Activated CD8-positive, alpha-beta T cell treated with anti-CD3 and anti-CD28 coated beads, Interleukin-2, amount 10 ng/mL, durations not matched to agents 7 days and 5 days (primary cell): ENCODE data around the gene DSCAM. TPM values are rescaled to one million over a fixed set of nuclear protein-coding genes. Genes with fewer than 3 reads are reported as not detected.
"Not testable (repeated sequence)": the region's sequence is repeated elsewhere in the genome, so short reads cannot be mapped to it uniquely, and the experiment has no call there.

ENCODE experiments used
- ATAC-seq: fragments of 150-1000 bp; cut with Tn5 transposase; one replicate; pipeline ENCODE4 v1.10.0; 2021; ENCODE audit warnings: moderate library complexity
- CTCF ChIA-PET: fragments of 350-600 bp; sonication (Branson Sonifier 250); formaldehyde crosslinking; loops from one replicate; lab custom pipeline; 2021; ENCODE audit warnings: antibody characterized with exemption; lab: Charles Lee
- POLR2A ChIA-PET: fragments of 350-600 bp; sonication (Branson Sonifier 250); formaldehyde crosslinking; loops from one replicate; lab custom pipeline; 2021; ENCODE audit warnings: antibody characterized with exemption; lab: Charles Lee
- DNase-seq: peaks from one replicate; pipeline ENCODE4 v3.0.0-alpha.2; 2020
- H3K27ac Mint-ChIP-seq: one replicate; pipeline ENCODE4 v1.8.0; 2021; ENCODE audit warnings: mild to moderate bottlenecking, mixed read lengths
- H3K27me3 Mint-ChIP-seq: one replicate; pipeline ENCODE4 v1.8.0; 2021; ENCODE audit warnings: low read depth, mixed read lengths
- H3K36me3 Mint-ChIP-seq: one replicate; pipeline ENCODE4 v1.8.0; 2021; ENCODE audit warnings: low read depth, mixed read lengths
- H3K4me1 Mint-ChIP-seq: one replicate; pipeline ENCODE4 v1.8.0; 2021; ENCODE audit warnings: low read depth, mixed read lengths
- H3K4me3 Mint-ChIP-seq: one replicate; pipeline ENCODE4 v1.8.0; 2021; ENCODE audit warnings: mild to moderate bottlenecking, mixed read lengths
- H3K9me3 Mint-ChIP-seq: one replicate; pipeline ENCODE4 v1.8.0; 2022; ENCODE audit warnings: mixed read lengths; ENCODE audit not compliant: insufficient read depth
- total RNA-seq, 2 experiments: library from RNA; stranded (reverse); gene quantifications; one replicate each; pipeline ENCODE4 v1.2.3, GENCODE V29; 2021

DSCAM gene
- total RNA-seq, 2 experiments from 2014 or later, result not detected

GRCh38 chr21:40299451-40299850, 547.5 kb downstream of the DSCAM start:
- Mint-ChIP-seq H3K4me1 (no peaks in the 10 kb centered on the region), H3K36me3 (no peaks in the 10 kb centered on the region), H3K9me3 (peaks cover 10% of the 10 kb centered on the region), H3K27me3 (no peaks in the 10 kb centered on the region), H3K4me3 (no peak overlapping the region), H3K27ac (no peak overlapping the region)
- CTCF ChIA-PET, result no interaction called here
- ATAC-seq (no peak), DNase-seq (no peak)
- POLR2A ChIA-PET, result no interaction called here

GRCh38 chr21:40294345-40294744, 552.6 kb downstream of the DSCAM start:
- no peak overlapping the region for H3K27ac Mint-ChIP-seq
- no peaks in the 10 kb centered on the region for H3K4me1 Mint-ChIP-seq
- no peak overlapping the region for H3K4me3 Mint-ChIP-seq
- POLR2A ChIA-PET, result no interaction called here
- no peaks in the 10 kb centered on the region for H3K9me3 Mint-ChIP-seq
- CTCF ChIA-PET, result no interaction called here
- H3K36me3 Mint-ChIP-seq, result no peaks in the 10 kb centered on the region
- DNase-seq (no peak), ATAC-seq (no peak)
- no peaks in the 10 kb centered on the region for H3K27me3 Mint-ChIP-seq

DNA sequence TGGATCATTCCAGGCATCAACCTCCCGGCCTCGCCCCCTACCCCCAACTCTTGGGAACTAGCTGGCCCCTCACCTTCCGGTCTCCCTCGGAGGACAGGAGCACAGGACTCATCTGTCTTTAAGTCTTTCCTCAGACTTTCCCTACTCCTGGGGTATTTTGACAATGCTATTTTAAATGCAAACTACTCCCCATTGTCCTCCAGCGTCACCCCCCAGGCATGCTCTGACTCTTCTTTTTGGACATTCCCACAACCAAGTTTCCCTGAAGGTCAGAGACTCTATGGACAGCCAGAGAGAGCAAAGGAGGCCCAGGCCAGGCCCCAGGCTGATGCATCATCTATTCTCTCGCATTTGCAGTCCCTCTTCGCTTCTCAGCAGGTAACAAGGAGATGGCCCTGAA, 555.4 kb downstream of the DSCAM start:
- Mint-ChIP-seq H3K27me3 (no peaks in the 10 kb centered on the region), H3K27ac (no peak overlapping the region), H3K9me3 (peaks cover 4% of the 10 kb centered on the region), H3K4me1 (no peaks in the 10 kb centered on the region), H3K36me3 (no peaks in the 10 kb centered on the region), H3K4me3 (no peak overlapping the region)
- ChIA-PET POLR2A (no interaction called here), CTCF (no interaction called here)
- ATAC-seq (no peak), DNase-seq (no peak)

GRCh38 chr21:40284409-40284808, 562.5 kb downstream of the DSCAM start:
- Mint-ChIP-seq H3K27me3 (no peaks in the 10 kb centered on the region), H3K9me3 (peaks cover 10% of the 10 kb centered on the region), H3K4me1 (no peaks in the 10 kb centered on the region), H3K4me3 (no peak overlapping the region), H3K27ac (no peak overlapping the region), H3K36me3 (no peaks in the 10 kb centered on the region)
- DNase-seq (no peak), ATAC-seq (no peak)
- CTCF ChIA-PET, result no interaction called here
- POLR2A ChIA-PET, result no interaction called here

GRCh38 chr21:40282912-40283886, 563.8 kb downstream of the DSCAM start:
- no peak for DNase-seq
- ChIA-PET POLR2A (no interaction called here), CTCF (no interaction called here)
- peaks cover 10% of the 10 kb centered on the region for H3K9me3 Mint-ChIP-seq
- no peaks in the 10 kb centered on the region for H3K36me3 Mint-ChIP-seq
- H3K4me1 Mint-ChIP-seq, result no peaks in the 10 kb centered on the region
- H3K27ac Mint-ChIP-seq, result no peak overlapping the region
- ATAC-seq, result no peak
- no peak overlapping the region for H3K4me3 Mint-ChIP-seq
- H3K27me3 Mint-ChIP-seq, result no peaks in the 10 kb centered on the region

DNA sequence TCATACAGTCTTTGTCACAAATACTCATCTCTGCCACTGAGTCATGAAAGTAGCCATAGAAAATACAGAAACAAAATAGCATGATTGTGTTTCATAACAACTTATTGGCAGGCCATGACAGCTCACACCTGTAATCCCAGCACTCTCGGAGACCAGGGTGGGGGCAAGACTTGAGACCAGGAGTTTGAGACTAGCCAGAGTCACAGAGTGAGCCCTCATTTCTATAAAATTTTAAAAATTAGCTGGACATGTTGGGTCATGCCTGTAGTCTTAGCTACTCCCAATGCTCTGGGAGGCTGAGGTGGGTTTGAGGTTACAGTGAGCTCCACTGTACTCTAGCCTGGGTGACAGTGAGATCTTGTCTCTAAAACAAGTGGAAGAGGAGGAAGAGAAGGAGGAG, 568.6 kb downstream of the DSCAM start:
- ChIA-PET POLR2A (no interaction called here), CTCF (no interaction called here)
- no peaks in the 10 kb centered on the region for H3K36me3 Mint-ChIP-seq
- no peak overlapping the region for H3K4me3 Mint-ChIP-seq
- no peaks in the 10 kb centered on the region for H3K9me3 Mint-ChIP-seq
- ATAC-seq (no peak), DNase-seq (no peak)
- H3K4me1 Mint-ChIP-seq, result no peaks in the 10 kb centered on the region
- no peak overlapping the region for H3K27ac Mint-ChIP-seq
- no peaks in the 10 kb centered on the region for H3K27me3 Mint-ChIP-seq

DNA sequence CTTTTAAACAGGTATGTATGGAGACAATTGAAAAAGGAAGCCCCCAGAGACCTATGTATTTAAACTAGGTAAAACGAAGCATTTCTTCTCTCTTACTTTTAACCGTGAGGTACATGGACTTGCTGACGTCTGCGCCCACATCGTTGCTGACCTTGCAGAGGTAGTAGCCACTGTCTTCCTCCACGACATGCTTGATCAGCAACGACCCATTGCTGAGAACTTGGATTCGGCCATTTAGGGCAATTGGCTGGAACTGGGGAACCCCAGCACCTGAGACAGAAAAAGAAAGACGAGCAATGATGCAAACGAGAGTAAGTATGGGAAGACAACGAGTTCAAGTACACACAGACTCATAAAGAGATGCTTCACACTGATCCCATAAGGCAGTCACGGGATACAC, 571.0 kb downstream of the DSCAM start:
- ATAC-seq (no peak), DNase-seq (no peak)
- H3K27me3 Mint-ChIP-seq, result no peaks in the 10 kb centered on the region
- no peaks in the 10 kb centered on the region for H3K36me3 Mint-ChIP-seq
- H3K4me1 Mint-ChIP-seq, result no peaks in the 10 kb centered on the region
- no peak overlapping the region for H3K27ac Mint-ChIP-seq
- H3K4me3 Mint-ChIP-seq, result no peak overlapping the region
- CTCF ChIA-PET, result no interaction called here
- H3K9me3 Mint-ChIP-seq, result no peaks in the 10 kb centered on the region
- POLR2A ChIA-PET, result no interaction called here

- Mint-ChIP-seq H3K27me3 (no peaks in the 10 kb centered on the region), H3K36me3 (no peaks in the 10 kb centered on the region)
- DNase-seq, result no peak
Observed at GRCh38 chr21:40272037-40272436, 574.9 kb downstream of the DSCAM start.

GRCh38 chr21:40271164-40271563, 575.8 kb downstream of the DSCAM start:
- no peak for DNase-seq
- Mint-ChIP-seq H3K9me3 (no peaks in the 10 kb centered on the region), H3K27ac (no peak overlapping the region), H3K4me1 (no peaks in the 10 kb centered on the region), H3K4me3 (no peak overlapping the region), H3K27me3 (no peaks in the 10 kb centered on the region), H3K36me3 (no peaks in the 10 kb centered on the region)
- POLR2A ChIA-PET, result no interaction called here
- CTCF ChIA-PET, result no interaction called here
- ATAC-seq, result no peak

More at GRCh38 chr21:40272037-40272436, 574.9 kb downstream of the DSCAM start:
- ChIA-PET POLR2A (no interaction called here), CTCF (no interaction called here)
- Mint-ChIP-seq H3K9me3 (no peaks in the 10 kb centered on the region), H3K4me3 (no peak overlapping the region), H3K27ac (no peak overlapping the region), H3K4me1 (no peaks in the 10 kb centered on the region)
- no peak for ATAC-seq

DNA sequence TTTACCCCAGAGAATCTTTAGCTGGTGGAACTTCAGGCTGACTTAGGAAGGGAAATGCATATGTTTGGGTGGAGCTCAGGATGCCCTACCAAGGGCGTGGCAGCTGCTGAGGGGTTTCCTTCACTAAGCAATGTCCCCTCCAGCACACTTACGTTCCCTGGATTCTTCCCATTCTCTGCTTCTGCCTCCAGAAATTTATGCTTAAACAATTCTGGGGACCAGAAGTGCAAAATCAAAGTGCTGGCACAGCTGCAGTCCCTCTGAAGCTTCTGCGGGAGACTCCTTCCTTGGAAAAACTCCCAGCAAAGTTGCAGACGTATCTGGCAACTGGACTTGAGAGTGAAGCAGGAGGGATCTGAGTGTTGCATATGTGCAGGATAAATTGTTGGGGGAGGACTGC, 576.9 kb downstream of the DSCAM start:
- POLR2A ChIA-PET, result no interaction called here

DNA sequence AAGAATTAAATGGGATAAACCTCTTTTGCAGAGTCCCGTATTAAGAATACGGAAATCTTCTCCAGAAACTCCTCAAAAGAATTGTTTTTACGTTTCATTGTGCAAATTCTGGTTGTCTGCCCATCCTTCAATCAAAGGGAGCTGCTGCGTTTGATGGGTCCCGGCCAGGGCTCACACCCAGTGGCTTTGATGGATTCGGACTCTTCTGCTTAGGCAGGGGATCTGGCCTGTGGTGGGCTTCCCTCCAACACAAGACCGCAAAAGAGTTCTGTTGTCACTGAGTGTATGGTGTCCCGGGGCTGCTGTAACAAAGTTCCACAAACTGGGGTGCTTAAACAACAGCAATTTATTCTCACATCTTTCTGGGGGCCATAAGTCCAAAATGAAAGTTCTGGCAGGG, 577.7 kb downstream of the DSCAM start:
- ATAC-seq, result no peak
- Mint-ChIP-seq H3K4me1 (no peaks in the 10 kb centered on the region), H3K27ac (no peak overlapping the region), H3K27me3 (no peaks in the 10 kb centered on the region), H3K9me3 (peaks cover 3% of the 10 kb centered on the region), H3K4me3 (no peak overlapping the region), H3K36me3 (no peaks in the 10 kb centered on the region)
- POLR2A ChIA-PET, result no interaction called here
- CTCF ChIA-PET, result no interaction called here
- DNase-seq, result no peak

More for the DNA sequence above, 576.9 kb downstream of the DSCAM start:
- Mint-ChIP-seq H3K4me3 (no peak overlapping the region), H3K27me3 (no peaks in the 10 kb centered on the region), H3K27ac (no peak overlapping the region), H3K9me3 (no peaks in the 10 kb centered on the region), H3K4me1 (no peaks in the 10 kb centered on the region), H3K36me3 (no peaks in the 10 kb centered on the region)
- ATAC-seq (no peak), DNase-seq (no peak)
- CTCF ChIA-PET, result no interaction called here

DNA sequence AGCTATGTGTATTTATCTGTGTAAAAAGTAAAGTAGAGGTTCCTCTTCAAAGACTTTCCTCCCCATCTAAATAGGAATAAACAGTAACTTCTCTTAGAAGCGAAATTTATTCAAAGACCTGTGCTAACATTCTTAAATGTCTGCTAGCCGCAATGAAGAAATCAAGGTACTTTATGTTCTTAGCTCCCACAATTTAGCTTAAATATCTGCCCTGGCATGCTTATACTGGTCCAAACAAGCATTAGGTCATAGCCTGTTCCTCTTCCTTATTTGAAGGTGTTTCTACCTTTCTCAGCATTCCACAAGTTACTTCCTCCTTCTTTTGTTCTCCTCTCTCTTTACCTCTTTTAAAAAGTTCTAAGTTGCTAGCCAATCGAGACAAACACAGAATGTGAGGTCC, 588.5 kb downstream of the DSCAM start:
- POLR2A ChIA-PET, H3K36me3 Mint-ChIP-seq, DNase-seq, CTCF ChIA-PET, ATAC-seq, H3K4me3 Mint-ChIP-seq, H3K9me3 Mint-ChIP-seq, H3K27me3 Mint-ChIP-seq, H3K27ac Mint-ChIP-seq, H3K4me1 Mint-ChIP-seq: not testable (repeated sequence)
